Right hindlimb (tissue), 1 donor: ENCODE results near the gene TXLNA.
A peak's percentile ranks its signal among the peaks of the same experiment; 100 is the strongest.

Experiments
- DNase-seq: peaks from one replicate; pipeline ENCODE4 v3.0.0-alpha.2; 2018

The TXLNA gene

GRCh38 chr1:32186077-32186476 is 6.6 kb downstream of the TXLNA start:
- DNase-seq = no peak

- no peak for DNase-seq
These were observed 7.0 kb downstream of the TXLNA start for GRCh38 chr1:32186491-32186890.

GRCh38 chr1:32187850-32188249 is 8.4 kb downstream of the TXLNA start:
- no peak for DNase-seq

GRCh38 chr1:32192220-32192948 is 12.9 kb downstream of the TXLNA start:
- DNase-seq = no peak

- no peak for DNase-seq
These were observed 15.5 kb downstream of the TXLNA start for GRCh38 chr1:32194984-32195383.

- DNase-seq = no peak
These were observed 16.1 kb downstream of the TXLNA start for GRCh38 chr1:32195531-32195930.

- DNase-seq = no peak
These were observed 16.7 kb downstream of the TXLNA start for GRCh38 chr1:32195972-32196823.

GRCh38 chr1:32197074-32197473 is 17.6 kb downstream of the TXLNA start:
- no peak for DNase-seq

GRCh38 chr1:32197837-32198236 is 18.4 kb downstream of the TXLNA start:
- DNase-seq = no peak

GRCh38 chr1:32198237-32199042 is 19.0 kb downstream of the TXLNA start:
- DNase-seq = no peak

- DNase-seq = no peak
These were observed 19.7 kb downstream of the TXLNA start for GRCh38 chr1:32199043-32199716.

GRCh38 chr1:32199717-32200072 is 20.2 kb downstream of the TXLNA start:
- DNase-seq = peak; percentile 66

- peak; percentile 88 for DNase-seq
These were observed 20.9 kb downstream of the TXLNA start, which contains the start of gene CCDC28B for GRCh38 chr1:32200226-32201010. Gene CCDC28B, plus strand, starts transcription at chr1:32200595. Its CDS starts 1,341 bp downstream, at chr1:32201936.

GRCh38 chr1:32201011-32201855 is 21.8 kb downstream of the TXLNA start:
- peak; percentile 87 for DNase-seq

- no peak for DNase-seq
These were observed 25.5 kb downstream of the TXLNA start for GRCh38 chr1:32204943-32205361.

- peak; percentile 92 for DNase-seq
These were observed 26.2 kb downstream of the TXLNA start, which contains the start of gene IQCC for GRCh38 chr1:32205401-32206370. Gene IQCC, plus strand, starts transcription at chr1:32205671. Its CDS starts 11 bp downstream, at chr1:32205682.

- DNase-seq = no peak
These were observed 29.0 kb downstream of the TXLNA start for GRCh38 chr1:32208469-32208868.

- peak; percentile 54 for DNase-seq
These were observed 29.4 kb downstream of the TXLNA start, which contains the start of gene DCDC2B for GRCh38 chr1:32208891-32209328. Gene DCDC2B, plus strand, starts transcription at chr1:32209089. Its CDS starts 5 bp downstream, at chr1:32209094.
